HepG2 (cell line): ENCODE measurements around the gene EIF4A3. TPM values are rescaled to one million over a fixed set of nuclear protein-coding genes. Genes with fewer than 3 reads are reported as not detected.

Experiments used
- BCL3 ChIP-seq: sonication (generic); formaldehyde crosslinking; IDR thresholded peaks from 2 replicates; pipeline ENCODE4 v1.5.1; 2020; ENCODE audit warnings: mild to moderate bottlenecking, missing genetic modification reagents, moderate library complexity
- BRD4 ChIP-seq: sonication (generic); formaldehyde crosslinking; IDR thresholded peaks from 2 replicates; pipeline ENCODE4 v1.4.0; 2020; ENCODE audit warnings: missing genetic modification reagents
- E2F2 ChIP-seq: sonication (generic); formaldehyde crosslinking; IDR thresholded peaks from 2 replicates; pipeline ENCODE4 v1.4.0; 2020; ENCODE audit warnings: missing genetic modification reagents, borderline replicate concordance
- ELF4 ChIP-seq: sonication (generic); formaldehyde crosslinking; IDR thresholded peaks from 2 replicates; pipeline ENCODE4 v1.5.0; 2020; ENCODE audit warnings: missing genetic modification reagents, mild to moderate bottlenecking, moderate library complexity, borderline replicate concordance
- IKZF5 ChIP-seq: IDR thresholded peaks from 2 replicates; pipeline ENCODE4 v1.6.1; 2018; ENCODE audit warnings: missing genetic modification reagents, mild to moderate bottlenecking, missing compliant biosample characterization
- JUN ChIP-seq: sonication (generic); formaldehyde crosslinking; IDR thresholded peaks from 2 replicates; pipeline ENCODE4 v1.4.0; 2020; ENCODE audit warnings: mild to moderate bottlenecking, missing genetic modification reagents
- KDM2A ChIP-seq: sonication (generic); formaldehyde crosslinking; IDR thresholded peaks from 2 replicates; pipeline ENCODE4 v1.4.0; 2020; ENCODE audit warnings: low read depth, missing genetic modification reagents, borderline replicate concordance
- KDM4B ChIP-seq: sonication (generic); formaldehyde crosslinking; IDR thresholded peaks from 2 replicates; pipeline ENCODE4 v1.4.0; 2020; ENCODE audit warnings: missing genetic modification reagents
- NONO ChIP-seq, 2 experiments: fragments of 450-650 bp in 1 of 2; sonication (generic) in 1 of 2; formaldehyde crosslinking in 1 of 2; IDR thresholded peaks in 1 of 2; conservative IDR thresholded peaks in 1 of 2; 2 replicates each; pipeline versions ENCODE4 v1.6.1 to v1.8.0; 2017 to 2022; ENCODE audit warnings: mild to moderate bottlenecking in 1 of 2, missing genetic modification reagents in 1 of 2, moderate library complexity in 1 of 2
- PHF5A ChIP-seq: IDR thresholded peaks from one replicate; pipeline ENCODE4 v1.6.1; 2018; ENCODE audit warnings: low read depth, missing genetic modification reagents; ENCODE audit not compliant: unreplicated experiment
- THAP11 ChIP-seq: IDR thresholded peaks from 2 replicates; pipeline ENCODE4 v1.6.1; 2016; ENCODE audit warnings: missing biosample characterization, missing genetic modification reagents
- THYN1 ChIP-seq: sonication (generic); formaldehyde crosslinking; IDR thresholded peaks from 2 replicates; pipeline ENCODE4 v1.8.1; 2023; ENCODE audit warnings: low read depth, mild to moderate bottlenecking, moderate library complexity, missing genetic modification reagents, borderline replicate concordance
- TOE1 ChIP-seq: sonication (generic); formaldehyde crosslinking; IDR thresholded peaks from 2 replicates; pipeline ENCODE4 v1.4.0; 2020; ENCODE audit warnings: mild to moderate bottlenecking, missing genetic modification reagents
- TOPORS ChIP-seq: sonication (generic); formaldehyde crosslinking; IDR thresholded peaks from 2 replicates; pipeline ENCODE4 v1.8.0; 2023; ENCODE audit warnings: mild to moderate bottlenecking, missing genetic modification reagents
- ZBTB8A ChIP-seq: sonication (generic); formaldehyde crosslinking; IDR thresholded peaks from 2 replicates; pipeline ENCODE4 v1.4.0; 2020; ENCODE audit warnings: mild to moderate bottlenecking, low read depth, missing genetic modification reagents, borderline replicate concordance
- ZFP36L2 ChIP-seq: sonication (generic); formaldehyde crosslinking; IDR thresholded peaks from 2 replicates; pipeline ENCODE4 v1.4.0; 2020; ENCODE audit warnings: missing genetic modification reagents
- ZNF274 ChIP-seq: sonication (generic); formaldehyde crosslinking; IDR thresholded peaks from 2 replicates; pipeline ENCODE4 v1.5.1; 2020; ENCODE audit warnings: mild to moderate bottlenecking, missing genetic modification reagents
- ZNF292 ChIP-seq: sonication (generic); formaldehyde crosslinking; IDR thresholded peaks from 2 replicates; pipeline ENCODE4 v1.8.1; 2022; ENCODE audit warnings: mild to moderate bottlenecking, low read depth, missing genetic modification reagents, borderline replicate concordance
- ZNF367 ChIP-seq: sonication (generic); formaldehyde crosslinking; IDR thresholded peaks from 2 replicates; pipeline ENCODE4 v1.4.0; 2020; ENCODE audit warnings: missing genetic modification reagents, borderline replicate concordance
- ZNF639 ChIP-seq: conservative IDR thresholded peaks from 2 replicates; pipeline ENCODE4 v1.6.1; 2018; ENCODE audit warnings: missing genetic modification reagents
- polyA plus RNA-seq, 8 experiments: library from polyadenylated mRNA; depleted of rRNA in 3 of 8; stranded (reverse) in 7 of 8; unstranded in 1 of 8; fragments of >200 nt; fragmentation: Illumina TruSeq in 4 of 8; extraction: Trizol in 4 of 8; gene quantifications; 2 replicates each; pipeline versions ENCODE4 v1.2.1 to v1.2.3, GENCODE V29; 2011 to 2016; ENCODE audit warnings: low read depth in 4 of 8, missing spikeins in 1 of 8, mixed read lengths in 1 of 8; ENCODE audit not compliant: insufficient read depth in 1 of 8
- total RNA-seq, 5 experiments: library from RNA; depleted of rRNA; stranded (reverse); fragments of >200 nt; fragmentation: Illumina TruSeq; extraction: Trizol; gene quantifications; 2 replicates each; pipeline ENCODE4 v1.2.3, GENCODE V29; 2016; ENCODE audit warnings: low read depth in 1 of 5

EIF4A3 gene
- total and polyA plus RNA-seq, 2 of the 13 experiments (the other 11 are each of a cell fraction or from before 2014, with no cell fraction given), result 145 to 187 TPM

- TF ChIP-seq ZFP36L2 (peak; percentile 43; the same call in 1 of the 2 replicates), BRD4 (CRISPR knock-in tag) (peak; percentile 50), TOE1 (no peak), E2F2 (CRISPR knock-in tag) (peak; percentile 87; the same call in 1 of the 2 replicates), KDM4B (CRISPR knock-in tag) (peak; percentile 55; the same call in 1 of the 2 replicates), ZNF292 (CRISPR knock-in tag) (peak; percentile 50; the same call in 1 of the 2 replicates), THYN1 (CRISPR knock-in tag) (no peak), JUN (CRISPR knock-in tag) (peak; percentile 86), IKZF5 (CRISPR knock-in tag) (peak; percentile 78), BCL3 (no peak; the same call in none of the 2 replicates), ZNF367 (CRISPR knock-in tag) (peak; percentile 86; the same call in 1 of the 2 replicates), KDM2A (CRISPR knock-in tag) (peak; percentile 93), PHF5A (CRISPR knock-in tag) (peak; percentile 94), ZNF274 (CRISPR knock-in tag) (peak; percentile 89), NONO (IDR thresholded peaks at IDR 0.05) (no peak), NONO (CRISPR knock-in tag; conservative IDR thresholded peaks at IDR 0.05) (peak; percentile 100), ELF4 (CRISPR knock-in tag) (0 out of 2 replicates have a peak, but pooled peaks have one; percentile 48), THAP11 (CRISPR knock-in tag) (peak; percentile 94), ZBTB8A (no peak), ZNF639 (CRISPR knock-in tag) (0 out of 2 replicates have a peak, but pooled peaks have one; percentile 24), TOPORS (CRISPR knock-in tag) (peak; percentile 96)
Measured at GRCh38 chr17:80147035-80147822, at the start of gene EIF4A3 (continued).
